Neuronal stem cell (in vitro differentiated cells): Measurements from ENCODE around the gene SLX9.

Experiments used
- DNase-seq: peaks from one replicate; pipeline ENCODE4 v3.0.0-alpha.2; 2013; ENCODE audit warnings: low spot score
- H2AFZ ChIP-seq: one replicate; pipeline ENCODE4 v1.6.1; 2013; ENCODE audit warnings: mild to moderate bottlenecking, low read length, inconsistent platforms
- H2AK5ac ChIP-seq: 2 replicates; pipeline ENCODE4 v1.6.1; 2013; ENCODE audit warnings: low read depth, mild to moderate bottlenecking, inconsistent platforms, low read length, moderate library complexity, mixed read lengths
- H2BK120ac ChIP-seq: 2 replicates; pipeline ENCODE4 v1.6.1; 2013; ENCODE audit warnings: low read depth, mild to moderate bottlenecking, inconsistent platforms, low read length, moderate library complexity, mixed read lengths
- H2BK12ac ChIP-seq: one replicate; pipeline ENCODE4 v1.6.1; 2013; ENCODE audit warnings: low read length, inconsistent platforms
- H2BK15ac ChIP-seq: 2 replicates; pipeline ENCODE4 v1.6.1; 2013; ENCODE audit warnings: mild to moderate bottlenecking, low read length, inconsistent platforms, mixed read lengths
- H2BK5ac ChIP-seq: one replicate; pipeline ENCODE4 v1.6.1; 2013; ENCODE audit warnings: inconsistent platforms, mild to moderate bottlenecking, low read length, moderate library complexity
- H3K14ac ChIP-seq: one replicate; pipeline ENCODE4 v1.6.1; 2013; ENCODE audit warnings: low read length, inconsistent platforms
- H3K18ac ChIP-seq: 2 replicates; pipeline ENCODE4 v1.6.1; 2013; ENCODE audit warnings: low read length, inconsistent platforms
- H3K23ac ChIP-seq: 2 replicates; pipeline ENCODE4 v1.6.1; 2013; ENCODE audit warnings: low read depth, mild to moderate bottlenecking, mixed read lengths, low read length, inconsistent platforms; ENCODE audit not compliant: poor library complexity
- H3K27ac ChIP-seq: replicated peaks from 3 replicates; pipeline ENCODE4 v1.5.1; 2013; ENCODE audit warnings: low read length, inconsistent platforms
- H3K27me3 ChIP-seq, 3 experiments: 2 replicates each; pipeline ENCODE4 v1.6.1; 2013; ENCODE audit warnings: low read length in 3 of 3, mild to moderate bottlenecking in 2 of 3, inconsistent platforms in 1 of 3, low read depth in 1 of 3, mixed read lengths in 1 of 3, moderate library complexity in 1 of 3; ENCODE audit not compliant: control insufficient read depth in 3 of 3, insufficient read depth in 3 of 3
- H3K36me3 ChIP-seq, 2 donors: replicated peaks in 1 of 2; 2 replicates each; pipeline ENCODE4 v1.6.1; 2013; ENCODE audit warnings: low read length in 2 of 2; ENCODE audit not compliant: control insufficient read depth in 2 of 2, insufficient read depth in 2 of 2
- H3K4ac ChIP-seq: 2 replicates; pipeline ENCODE4 v1.6.1; 2013; ENCODE audit warnings: inconsistent platforms, mild to moderate bottlenecking, low read length, moderate library complexity
- H3K4me1 ChIP-seq, 2 donors: 1 replicate in 1 of 2; 2 replicates in 1 of 2; pipeline ENCODE4 v1.6.1; 2013; ENCODE audit warnings: low read length in 2 of 2, low read depth in 1 of 2; ENCODE audit not compliant: control insufficient read depth in 2 of 2, insufficient read depth in 1 of 2
- H3K4me2 ChIP-seq: one replicate; pipeline ENCODE4 v1.6.1; 2013; ENCODE audit warnings: mild to moderate bottlenecking, low read length, inconsistent platforms; ENCODE audit not compliant: insufficient read depth, poor library complexity, severe bottlenecking
- H3K4me3 ChIP-seq, 2 donors: 2 replicates each; pipeline ENCODE4 v1.5.1; 2013; ENCODE audit warnings: low read length in 2 of 2, mild to moderate bottlenecking in 2 of 2, inconsistent platforms in 1 of 2, moderate library complexity in 1 of 2
- H3K79me1 ChIP-seq: one replicate; pipeline ENCODE4 v1.6.1; 2013; ENCODE audit warnings: low read depth, mild to moderate bottlenecking, inconsistent platforms, low read length, moderate library complexity
- H3K9ac ChIP-seq: one replicate; pipeline ENCODE4 v1.6.1; 2013; ENCODE audit warnings: mild to moderate bottlenecking, low read depth, low read length, inconsistent platforms; ENCODE audit not compliant: poor library complexity
- H3K9me3 ChIP-seq, 2 donors: replicated peaks in 1 of 2; 2 replicates each; pipeline versions ENCODE3 to v1.6.1; 2013; ENCODE audit warnings: low read length in 2 of 2, mild to moderate bottlenecking in 2 of 2, inconsistent platforms in 1 of 2, low read depth in 1 of 2, mixed read lengths in 1 of 2, moderate library complexity in 1 of 2; ENCODE audit not compliant: control insufficient read depth in 2 of 2, insufficient read depth in 1 of 2
- H4K8ac ChIP-seq: one replicate; pipeline ENCODE4 v1.6.1; 2013; ENCODE audit warnings: low read depth, mild to moderate bottlenecking, inconsistent platforms, low read length, moderate library complexity
- H4K91ac ChIP-seq: one replicate; pipeline ENCODE4 v1.6.1; 2013; ENCODE audit warnings: low read length, low read depth, mild to moderate bottlenecking, inconsistent platforms; ENCODE audit not compliant: poor library complexity
- WGBS, 2 donors: extraction: QIAGEN DNeasy Blood & Tissue Kit; methylation state at CpG; one replicate each; pipeline ENCODE4 v1.1.7; 2013; ENCODE audit warnings: missing lambda C conversion rate in 2 of 2, mixed read lengths in 1 of 2; ENCODE audit not compliant: insufficient read length in 2 of 2, insufficient replicate concordance in 1 of 2; ENCODE audit errors: extremely low coverage in 2 of 2; 5-methylcytosine and 5-hydroxymethylcytosine counted together

Gene SLX9

DNA sequence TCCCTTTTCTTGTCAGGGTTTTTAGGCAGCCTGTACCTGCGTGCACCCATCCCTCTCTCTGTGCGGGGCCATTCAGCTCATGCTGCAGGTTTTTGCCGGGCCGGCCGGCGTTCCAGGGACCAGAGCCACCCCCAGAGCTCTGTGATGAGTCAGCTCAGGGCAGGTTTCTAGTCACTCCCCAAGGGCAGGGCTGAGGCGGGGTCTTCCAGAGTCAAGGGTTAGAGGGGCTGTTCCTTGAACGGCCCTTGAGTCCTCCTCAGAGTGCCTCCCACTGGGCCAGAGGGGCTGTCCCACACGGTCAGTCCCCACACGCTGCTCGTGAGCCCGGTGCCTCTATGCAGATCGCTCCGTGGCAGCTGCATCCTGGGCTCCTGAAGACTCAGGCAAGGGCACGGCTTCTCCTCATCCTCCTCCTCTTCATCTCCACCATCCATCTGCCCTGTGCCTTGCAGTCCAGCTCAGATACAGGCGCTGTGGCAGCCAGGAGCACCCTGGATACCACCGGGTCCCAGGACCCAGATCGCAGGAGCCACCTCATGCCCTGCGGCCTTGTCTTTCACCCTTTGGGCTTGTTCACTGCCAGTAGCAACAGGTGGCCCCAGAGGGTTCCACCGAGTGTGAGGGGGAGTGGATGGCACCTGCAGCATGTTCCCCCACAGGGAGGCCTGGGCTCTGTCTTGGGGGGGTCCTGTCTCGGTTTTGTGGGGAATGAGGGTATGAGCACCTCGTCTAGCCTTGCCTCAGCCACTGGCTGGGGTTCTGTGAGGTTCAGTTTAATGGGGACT lies 17.4 kb downstream of the SLX9 start:
- Histone ChIP-seq H2BK5ac (peak overlapping the region; percentile 77), H3K27me3 (no peaks in the 10 kb centered on the region), H3K4ac (no peak overlapping the region), H3K23ac (peak overlapping the region; percentile 69), H3K4me1 (peaks cover 11 to 39% of the 10 kb centered on the region in 2 donors), H3K4me3 (no peak overlapping the region), H3K18ac (no peak overlapping the region), H3K79me1 (peaks cover 22% of the 10 kb centered on the region), H2BK12ac (no peak overlapping the region), H3K14ac (no peak overlapping the region), H2AK5ac (peak overlapping the region; percentile 44), H2BK120ac (no peak overlapping the region), H3K9ac (peak overlapping the region; percentile 76), H3K27ac (no peak overlapping the region), H2AFZ (no peak overlapping the region), H2BK15ac (no peak overlapping the region), H3K9me3 (no peaks in the 10 kb centered on the region), H4K8ac (no peak overlapping the region), H3K4me2 (no peak overlapping the region), H4K91ac (no peak overlapping the region), H3K36me3 (peaks cover 27 to 64% of the 10 kb centered on the region in 2 donors)
- no CpG with 5 or more reads among the region's 22 CpGs for WGBS, 2 donors
- no peak for DNase-seq

DNA sequence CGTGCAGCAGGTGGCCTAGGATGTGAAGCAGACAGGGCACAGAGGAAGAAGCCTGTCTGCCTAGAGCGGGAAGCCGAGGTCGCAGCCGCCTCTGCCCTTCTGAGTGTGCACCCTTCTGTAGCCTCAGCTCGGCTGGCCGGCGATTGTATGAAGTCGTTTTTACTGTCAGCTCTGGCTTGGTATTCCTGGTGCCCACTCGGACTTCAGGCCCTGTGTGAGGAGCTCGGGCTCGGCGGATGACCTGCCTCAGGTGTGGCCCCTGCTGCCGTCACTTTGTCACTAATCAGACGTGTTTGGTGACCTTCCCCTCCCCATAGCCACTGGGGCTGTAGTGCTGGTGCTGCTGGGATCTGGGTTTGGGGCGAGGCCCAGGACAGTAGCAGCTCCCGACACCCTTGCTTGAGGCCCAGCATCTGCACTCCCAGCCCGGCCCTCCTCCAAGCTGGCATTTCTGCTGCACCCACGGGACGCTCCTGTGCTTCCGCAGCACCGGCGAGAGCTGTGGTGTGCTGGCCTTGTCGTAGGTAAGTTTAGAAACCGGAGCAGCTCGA lies 18.1 kb downstream of the SLX9 start:
- Histone ChIP-seq H2AFZ (no peak overlapping the region), H3K27ac (peak overlapping the region; percentile 56), H3K14ac (peak overlapping the region; percentile 72), H3K27me3 (no peaks in the 10 kb centered on the region), H3K79me1 (peaks cover 21% of the 10 kb centered on the region), H4K91ac (no peak overlapping the region), H3K18ac (peak overlapping the region; percentile 86), H3K4ac (peak overlapping the region; percentile 42), H2BK15ac (no peak overlapping the region), H3K36me3 (peaks cover 29 to 65% of the 10 kb centered on the region in 2 donors), H2BK120ac (peak overlapping the region; percentile 39), H3K23ac (peak overlapping the region; percentile 86), H3K4me2 (no peak overlapping the region), H3K4me1 (peaks cover 11 to 42% of the 10 kb centered on the region in 2 donors), H4K8ac (no peak overlapping the region), H2BK12ac (no peak overlapping the region), H2BK5ac (peak overlapping the region; percentile 77), H2AK5ac (peak overlapping the region; percentile 44), H3K9me3 (no peaks in the 10 kb centered on the region), H3K4me3 (no peak overlapping the region), H3K9ac (peak overlapping the region; percentile 72)
- DNase-seq = no peak
- WGBS, 2 donors = no CpG with 5 or more reads among the region's 26 CpGs

DNA sequence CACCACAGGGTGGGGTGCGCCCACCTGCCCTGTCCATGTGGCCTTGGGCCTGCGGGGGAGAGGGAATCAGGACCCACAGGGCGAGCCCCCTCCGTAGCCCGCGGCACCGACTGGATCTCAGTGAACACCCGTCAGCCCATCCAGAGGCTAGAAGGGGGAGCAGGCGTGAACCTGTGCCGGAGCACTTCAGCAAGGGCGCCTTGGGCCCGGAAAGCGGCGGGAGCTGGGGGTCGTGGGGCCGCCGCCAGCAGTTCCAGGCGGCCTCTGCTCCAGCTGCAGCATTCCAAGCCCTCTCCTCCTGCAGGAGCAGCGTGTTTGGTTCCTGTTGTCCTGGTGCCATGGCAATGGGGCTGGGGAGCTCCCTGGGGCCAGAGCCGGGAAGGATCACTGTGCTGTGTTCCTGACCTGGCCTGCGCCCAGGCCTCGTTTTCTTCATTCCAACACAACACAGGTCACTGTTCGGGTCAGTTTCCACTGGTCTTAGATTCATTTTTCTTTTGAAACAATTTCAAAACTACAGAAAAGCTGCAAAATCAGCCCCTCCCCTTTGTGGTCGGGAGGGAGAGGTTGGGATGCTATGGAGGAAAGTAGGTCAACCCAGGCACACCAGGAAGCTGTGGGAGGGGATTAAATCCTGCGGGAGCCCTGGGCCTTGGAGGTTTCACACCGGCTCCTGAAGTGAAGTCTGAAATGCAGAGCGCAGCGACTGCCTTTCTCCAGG lies 18.8 kb downstream of the SLX9 start:
- Histone ChIP-seq H3K4me3 (no peak overlapping the region), H2BK5ac (peak overlapping the region; percentile 77), H2BK12ac (no peak overlapping the region), H4K91ac (no peak overlapping the region), H3K4me1 (peaks cover 11 to 42% of the 10 kb centered on the region in 2 donors), H3K9me3 (no peaks in the 10 kb centered on the region), H3K27me3 (no peaks in the 10 kb centered on the region), H3K79me1 (peaks cover 16% of the 10 kb centered on the region), H2BK15ac (no peak overlapping the region), H2BK120ac (peak overlapping the region; percentile 39), H2AFZ (no peak overlapping the region), H4K8ac (no peak overlapping the region), H2AK5ac (peak overlapping the region; percentile 42), H3K4ac (peak overlapping the region; percentile 42), H3K9ac (peak overlapping the region; percentile 72), H3K4me2 (no peak overlapping the region), H3K18ac (peak overlapping the region; percentile 86), H3K36me3 (peaks cover 26 to 66% of the 10 kb centered on the region in 2 donors), H3K14ac (no peak overlapping the region), H3K27ac (peak overlapping the region; percentile 56), H3K23ac (peak overlapping the region; percentile 86)
- no CpG with 5 or more reads among the region's 28 CpGs for WGBS, 2 donors
- DNase-seq = peak; percentile 61
